ENCODE data around the gene FLOT2. TPM values are rescaled to one million over a fixed set of nuclear protein-coding genes. Genes with fewer than 3 reads are reported as not detected.

The FLOT2 gene
- total and polyA plus RNA-seq, 10 of the 15 experiments (the other 5 are each of a cell fraction or from before 2014, with no cell fraction given): 56.8 to 302 (median 149) TPM

GRCh38 chr17:28902819-28903545, 5.4 kb upstream of the FLOT2 start, which contains the start of gene DHRS13 (continued):
- TF ChIP-seq NKRF (conservative IDR thresholded peaks at IDR 0.05): peak; percentile 75; the same call in 1 of the 2 replicates
- no peak for TF ChIP-seq FOS (IDR thresholded peaks at IDR 0.05; ENCODE audit: borderline replicate concordance, extremely low read depth, insufficient read length)
- TF ChIP-seq POU2F2 (IDR thresholded peaks at IDR 0.05; ENCODE audit: borderline replicate concordance, low read depth, low read length): no peak
- peak; percentile 74; the same call in 1 of the 2 replicates for TF ChIP-seq ZNF24 (IDR thresholded peaks at IDR 0.05)
- peak; percentile 53; the same call in 1 of the 2 replicates for TF ChIP-seq EED (IDR thresholded peaks at IDR 0.05; ENCODE audit: low read depth)
- TF ChIP-seq E4F1 (IDR thresholded peaks at IDR 0.05; ENCODE audit: borderline replicate concordance, partially characterized antibody): no peak
- no peak for TF ChIP-seq PML (IDR thresholded peaks at IDR 0.05; ENCODE audit: low read length)
- TF ChIP-seq SP1 (IDR thresholded peaks at IDR 0.05; ENCODE audit: low read depth, low read length): peak; percentile 69
- TF ChIP-seq CBFB (IDR thresholded peaks at IDR 0.05; ENCODE audit: low read depth): no peak
- peak; percentile 94 for TF ChIP-seq DPF2 (IDR thresholded peaks at IDR 0.05)
- TF ChIP-seq JUND (IDR thresholded peaks at IDR 0.05; ENCODE audit: low read depth, low read length): peak; percentile 57; the same call in 1 of the 2 replicates
- no peak; the same call in 1 of the 2 replicates for TF ChIP-seq TARDBP (IDR thresholded peaks at IDR 0.05; ENCODE audit: borderline replicate concordance)
- TF ChIP-seq ZNF622 (IDR thresholded peaks at IDR 0.05): no peak
- TF ChIP-seq E2F8 (IDR thresholded peaks at IDR 0.05; ENCODE audit: low read depth, partially characterized antibody): no peak
- TF ChIP-seq HSF1 (IDR thresholded peaks at IDR 0.05; ENCODE audit: low read depth, low read length): no peak
- no peak for TF ChIP-seq JUNB (IDR thresholded peaks at IDR 0.05)
- TF ChIP-seq SREBF1 (IDR thresholded peaks at IDR 0.05; ENCODE audit: low read length): no peak
- TF ChIP-seq HDAC2 (IDR thresholded peaks at IDR 0.05): no peak
- TF ChIP-seq CREM (IDR thresholded peaks at IDR 0.05; ENCODE audit: low read depth): peak; percentile 82
- no peak for TF ChIP-seq ZNF274 (IDR thresholded peaks at IDR 0.05; ENCODE audit: insufficient read depth, insufficient read length)
- TF ChIP-seq NFXL1 (IDR thresholded peaks at IDR 0.05; ENCODE audit: borderline replicate concordance): no peak
- TF ChIP-seq MTA3 (IDR thresholded peaks at IDR 0.05; ENCODE audit: borderline replicate concordance, low read length): no peak
- TF ChIP-seq ZZZ3 (IDR thresholded peaks at IDR 0.05; ENCODE audit: control insufficient read depth, insufficient read length, low read depth): no peak

Data from GM12878 (cell line).